ENCODE results near the gene MPP3.

Gene MPP3

DNA sequence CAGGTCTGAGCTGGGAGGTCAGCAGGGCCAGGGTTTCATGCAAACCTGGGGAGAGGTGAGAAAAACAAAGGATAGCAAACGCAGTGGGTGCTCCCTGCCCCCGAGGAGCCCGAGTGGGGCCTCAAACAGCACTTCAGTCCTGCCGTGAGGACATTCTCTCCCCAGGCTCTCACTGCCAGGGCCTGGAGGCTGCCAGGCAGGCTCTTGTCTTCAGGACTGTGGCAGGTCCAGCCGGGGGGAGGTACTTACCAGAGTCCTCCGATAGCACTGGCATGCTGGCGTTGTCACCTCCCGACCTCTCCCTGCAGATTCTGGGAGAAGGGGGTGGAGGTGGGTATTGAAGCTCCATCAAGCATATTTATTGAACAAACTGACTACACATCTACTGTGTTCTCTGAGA, 1.3 kb downstream of the MPP3 start:
- no peak for DNase-seq

DNA sequence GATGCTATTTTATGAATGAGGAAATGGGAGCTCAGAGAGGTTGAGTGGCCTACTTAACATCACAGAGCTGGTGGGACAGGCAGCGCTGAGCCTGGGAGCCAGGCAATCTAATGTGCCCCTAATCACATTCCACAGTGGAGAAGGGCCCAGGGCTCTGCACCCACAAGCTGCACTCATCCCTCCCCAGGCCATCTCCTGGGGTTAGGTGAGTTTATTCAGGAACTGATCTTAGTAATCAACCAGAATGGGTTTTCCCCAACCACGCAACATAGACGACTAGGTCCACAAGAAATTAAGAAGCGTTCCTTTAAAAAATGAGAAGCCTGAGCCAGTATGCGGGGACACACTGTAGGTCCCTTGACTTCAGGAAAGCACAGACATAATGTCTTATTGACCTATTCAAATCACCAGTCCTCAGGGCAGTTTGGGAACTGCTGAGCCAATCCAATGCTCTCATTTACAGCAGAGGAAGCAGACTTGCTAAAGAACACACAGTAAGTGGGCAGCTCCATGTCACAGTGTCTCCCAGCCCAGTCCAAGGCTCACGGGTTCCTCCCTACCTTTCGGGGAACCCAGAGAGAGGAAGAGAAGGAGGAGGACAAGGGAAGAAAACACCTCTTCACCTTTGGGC, 2.3 kb downstream of the MPP3 start:
- DNase-seq = no peak

DNA sequence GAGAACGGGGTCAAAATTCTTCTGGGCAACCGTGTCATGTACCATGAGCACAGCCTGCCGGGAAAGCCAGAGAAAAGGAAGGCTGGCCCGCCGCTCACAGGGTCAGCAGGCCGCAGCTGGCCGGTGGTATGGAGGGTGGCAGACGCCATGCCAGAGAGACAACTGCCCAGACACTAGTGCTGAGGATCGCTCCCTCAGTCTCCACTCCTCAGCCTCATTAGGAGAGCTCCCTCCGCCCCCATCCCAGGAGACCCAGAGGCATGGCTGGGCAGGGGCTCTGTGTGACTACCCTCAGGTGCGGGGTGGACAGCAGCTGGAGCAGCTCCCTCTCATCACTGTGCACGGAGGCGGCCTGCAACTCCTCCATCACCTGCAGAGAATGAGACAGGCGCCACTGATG, 3.2 kb downstream of the MPP3 start:
- no peak for DNase-seq

DNA sequence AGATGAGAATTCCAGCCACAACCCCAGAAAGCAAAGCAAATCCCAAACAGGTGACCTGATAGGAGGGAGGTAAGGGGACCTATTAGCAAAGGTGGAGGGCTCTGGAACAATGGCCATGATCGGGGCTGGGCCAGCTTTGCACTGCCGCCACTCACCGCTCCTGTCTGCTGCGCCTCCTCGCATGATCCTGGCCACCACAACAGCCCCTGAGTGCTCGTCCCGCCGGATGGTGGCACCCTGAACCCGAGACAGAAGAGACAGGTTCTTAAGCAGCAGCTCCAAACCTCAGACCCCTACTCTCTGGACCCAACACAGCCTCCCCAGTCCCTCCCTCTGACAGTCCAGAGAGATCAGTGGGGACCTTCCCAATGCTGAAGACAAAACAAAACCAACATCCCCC, 5.3 kb downstream of the MPP3 start:
- DNase-seq = no peak

DNA sequence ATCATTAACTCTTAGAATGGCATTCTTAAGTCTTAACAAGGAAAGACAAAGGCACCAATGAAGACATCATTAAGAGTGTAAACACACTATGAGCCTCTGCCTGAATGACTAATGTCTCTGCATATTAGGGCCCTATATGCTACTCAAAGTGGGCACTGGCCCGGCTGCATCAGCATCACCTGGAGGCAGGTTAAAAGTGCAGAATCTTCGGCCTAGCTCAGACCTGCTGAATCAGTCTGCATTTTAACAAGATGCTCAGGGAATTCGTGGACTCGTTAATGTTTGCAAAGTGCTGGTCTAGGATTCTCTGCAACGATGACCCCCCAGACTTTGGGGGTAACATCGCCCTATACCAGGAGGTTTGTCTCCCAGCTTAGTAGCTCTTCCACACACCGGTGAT, 6.7 kb downstream of the MPP3 start:
- DNase-seq = no peak

DNA sequence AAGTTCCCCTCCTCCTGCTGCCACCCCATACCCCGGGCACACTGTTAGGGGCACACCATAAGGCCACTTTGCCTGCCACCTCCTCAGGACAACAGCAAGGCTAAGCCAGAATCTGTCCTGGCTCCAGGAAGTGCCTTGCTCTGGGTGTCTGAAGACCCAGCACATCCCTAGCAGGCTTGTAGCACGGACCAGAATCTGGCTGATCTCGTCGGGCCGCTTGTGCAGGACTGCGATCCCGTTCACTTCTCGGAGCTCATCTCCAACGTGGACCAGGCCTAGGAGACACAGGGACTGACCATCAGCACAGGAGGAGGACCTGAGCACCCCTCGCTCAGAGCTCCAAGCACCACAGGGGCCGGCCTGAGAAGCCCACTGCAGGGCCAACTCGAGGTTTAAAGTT, 7.4 kb downstream of the MPP3 start:
- no peak for DNase-seq

DNA sequence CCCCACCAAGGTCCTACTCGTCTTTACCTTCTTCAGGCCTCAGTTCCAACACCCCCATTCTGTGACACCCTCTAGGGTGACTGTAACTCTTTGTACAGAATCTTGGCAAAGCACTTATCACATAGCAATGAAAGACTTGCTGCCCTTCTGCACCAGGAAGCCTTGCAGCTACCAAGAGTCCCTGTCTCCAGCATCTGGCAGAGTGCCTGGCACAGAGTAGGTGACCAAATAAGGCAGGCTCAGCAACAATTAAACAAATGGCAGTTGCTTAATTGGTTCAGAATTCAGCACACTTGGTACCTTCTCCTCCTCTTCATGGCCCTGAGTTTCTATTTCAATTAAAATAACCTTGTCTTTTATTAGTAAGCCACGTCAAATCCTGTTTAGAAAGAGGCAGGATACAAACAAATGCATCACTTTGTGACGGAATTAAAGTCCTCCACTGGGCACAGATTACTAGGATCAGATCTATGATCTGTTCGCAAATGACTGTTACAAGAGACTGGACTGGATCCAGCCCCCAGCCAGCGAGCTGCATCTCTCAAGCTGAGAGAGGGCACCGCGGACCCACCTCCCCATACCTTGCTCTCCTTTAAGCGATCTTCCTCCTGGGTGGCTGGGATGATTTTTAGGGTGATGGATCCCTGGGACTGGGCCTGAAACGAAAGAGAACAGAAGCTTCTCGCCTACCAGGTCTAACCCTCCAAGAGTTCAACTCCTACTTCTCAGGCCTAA, 9.4 kb downstream of the MPP3 start:
- no peak for DNase-seq

DNA sequence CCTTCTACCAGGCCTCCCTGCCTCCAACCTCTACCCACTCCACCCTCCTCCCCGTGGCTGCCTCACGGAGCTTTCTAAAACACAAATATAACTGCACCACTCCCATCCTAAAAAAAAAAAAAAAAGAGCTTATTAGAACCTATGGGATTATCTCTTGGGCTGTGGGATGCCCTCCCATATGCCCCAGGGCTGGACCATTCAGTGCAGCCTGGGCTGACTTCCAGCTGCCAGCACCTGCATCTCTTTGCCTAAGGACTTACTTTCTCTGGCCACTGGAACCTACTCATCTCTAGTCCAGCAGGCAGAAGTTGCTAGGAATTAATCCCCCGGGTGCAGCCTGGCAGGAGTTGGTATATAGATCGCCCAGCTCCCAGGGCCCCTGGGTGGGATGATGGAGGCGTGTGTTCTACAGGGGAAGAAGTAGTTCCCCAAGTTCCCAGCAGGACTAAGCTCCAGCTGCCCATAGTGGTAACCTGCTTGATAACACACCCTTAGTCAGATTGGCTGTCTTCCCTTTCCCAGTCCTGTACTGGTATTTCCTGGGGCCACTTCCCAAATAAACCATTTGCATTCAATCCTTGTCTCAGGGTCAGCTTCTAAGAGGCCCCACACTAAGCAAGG, 10.3 kb downstream of the MPP3 start:
- DNase-seq = no peak

DNA sequence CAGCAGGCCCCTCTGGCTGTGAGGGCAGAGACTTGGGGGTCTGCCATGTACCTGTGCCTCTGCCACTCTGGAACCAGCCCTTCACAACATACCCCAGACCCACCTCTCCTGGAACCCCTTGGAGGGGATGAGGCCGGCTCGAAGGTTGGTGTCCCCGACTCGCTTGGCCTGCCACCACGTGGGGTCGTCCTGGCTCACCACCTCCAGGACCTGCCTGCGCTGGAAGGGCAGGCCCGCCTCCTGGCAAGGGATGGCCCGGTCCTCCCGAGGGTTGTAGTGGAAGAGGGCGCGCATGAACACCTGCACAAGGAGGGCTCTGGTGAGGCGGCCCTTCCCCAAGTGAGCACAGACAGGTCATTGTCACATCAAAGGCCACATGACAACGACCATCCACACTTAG, 12.2 kb downstream of the MPP3 start:
- no peak for DNase-seq

DNA sequence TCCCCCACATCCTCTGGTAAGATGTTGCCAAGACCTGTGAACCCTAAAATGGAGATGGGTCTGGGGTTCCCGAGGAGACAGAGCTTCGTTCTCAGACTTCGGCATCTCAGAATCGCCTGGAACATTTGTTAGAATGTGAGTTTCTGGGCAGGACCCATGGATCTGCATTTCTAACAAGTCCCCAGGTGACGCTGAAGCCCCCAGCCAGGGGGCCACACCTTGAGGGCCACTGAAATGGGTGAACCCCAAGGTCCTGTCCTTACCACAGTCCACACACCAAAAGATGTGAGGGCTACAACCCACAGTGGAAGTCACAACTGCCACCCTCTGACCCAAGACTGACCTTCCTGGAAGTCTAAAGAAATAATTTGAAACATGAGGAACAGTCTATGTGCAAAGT, 14.0 kb downstream of the MPP3 start:
- DNase-seq = no peak

DNA sequence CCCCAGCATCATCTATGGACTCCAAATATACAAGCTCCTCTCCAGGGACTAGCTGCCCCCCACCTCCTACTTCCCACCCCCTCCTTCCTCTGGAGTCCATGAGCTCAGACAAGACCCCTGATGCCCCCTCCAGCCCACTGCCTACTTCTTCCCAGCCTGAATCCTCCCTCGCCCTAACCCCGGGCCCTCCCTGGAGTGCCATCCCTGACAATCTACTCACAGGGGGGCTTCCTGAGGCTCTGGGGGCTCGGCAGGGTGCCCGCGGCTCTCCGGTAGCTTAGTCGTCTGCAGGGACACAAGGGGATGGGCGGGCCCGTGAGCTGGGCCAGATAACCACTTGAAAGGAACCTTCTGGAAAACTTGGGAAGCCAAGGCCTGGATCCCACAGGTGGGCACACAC, 15.1 kb downstream of the MPP3 start:
- DNase-seq = no peak

DNA sequence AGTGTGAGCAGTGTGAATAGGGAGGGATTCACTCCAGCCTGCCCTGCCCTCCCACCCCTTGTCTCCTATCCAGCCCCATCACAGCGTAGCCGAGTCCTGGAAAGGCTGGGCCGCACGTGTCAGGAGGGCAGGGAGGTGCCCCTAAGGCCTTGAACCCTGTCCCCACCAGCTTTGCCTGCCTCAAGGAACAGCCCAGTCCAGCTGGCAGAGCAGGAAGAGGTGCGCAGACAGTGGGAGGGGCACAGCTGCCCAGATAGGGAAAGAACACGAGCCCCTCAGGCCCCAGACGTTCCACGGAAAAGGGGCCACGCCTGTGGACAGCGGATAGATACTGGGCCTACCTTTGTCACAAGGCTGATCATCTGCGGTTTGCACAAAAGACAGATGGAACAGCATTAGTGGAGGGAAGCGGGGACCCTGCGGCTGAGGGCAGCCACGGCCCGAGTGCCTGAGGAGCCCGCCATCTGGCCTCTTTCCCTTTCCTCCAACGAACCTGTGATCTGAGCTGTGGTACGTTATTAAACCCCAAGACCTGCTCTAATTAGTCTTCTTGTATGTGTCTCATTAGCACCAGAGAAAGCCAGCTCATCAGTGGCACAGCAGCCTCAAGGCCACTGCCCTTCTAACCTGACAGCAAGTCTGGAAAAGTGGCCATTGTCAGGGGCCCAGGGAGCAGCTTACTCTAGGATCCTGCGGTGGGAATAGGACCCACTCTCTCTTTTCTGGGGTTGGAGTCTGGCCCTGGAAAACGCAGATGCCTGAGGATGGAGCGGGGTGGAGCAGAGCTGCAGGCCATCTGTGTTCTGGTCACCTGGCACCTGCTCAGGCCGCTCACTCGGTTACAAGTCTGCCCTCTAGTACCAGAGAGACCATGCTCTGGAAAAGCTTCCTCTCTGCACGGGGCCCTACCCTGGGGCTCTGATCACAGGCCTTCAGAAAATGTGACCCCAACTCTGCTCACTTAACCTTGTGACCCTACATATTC, 16.3 kb downstream of the MPP3 start:
- no peak for DNase-seq

DNA sequence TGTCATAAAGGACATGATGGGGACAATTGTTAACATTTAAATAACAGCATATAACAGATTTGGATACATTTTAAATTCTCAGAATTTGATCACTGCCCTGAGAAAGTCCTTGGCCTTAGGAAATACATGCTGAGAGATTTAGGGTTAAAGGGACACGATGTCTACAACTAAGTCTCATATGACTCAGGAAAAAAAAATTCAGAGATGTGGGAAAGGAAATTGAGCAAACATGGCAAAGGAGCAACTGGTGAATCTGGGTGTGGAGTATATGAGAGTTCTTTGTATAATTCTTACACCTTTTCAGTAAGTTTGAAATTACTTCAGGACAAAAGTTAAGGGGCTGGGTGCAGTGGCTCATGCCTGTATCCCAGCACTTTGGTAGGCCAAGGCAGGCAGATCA, 18.2 kb downstream of the MPP3 start:
- DNase-seq = no peak

DNA sequence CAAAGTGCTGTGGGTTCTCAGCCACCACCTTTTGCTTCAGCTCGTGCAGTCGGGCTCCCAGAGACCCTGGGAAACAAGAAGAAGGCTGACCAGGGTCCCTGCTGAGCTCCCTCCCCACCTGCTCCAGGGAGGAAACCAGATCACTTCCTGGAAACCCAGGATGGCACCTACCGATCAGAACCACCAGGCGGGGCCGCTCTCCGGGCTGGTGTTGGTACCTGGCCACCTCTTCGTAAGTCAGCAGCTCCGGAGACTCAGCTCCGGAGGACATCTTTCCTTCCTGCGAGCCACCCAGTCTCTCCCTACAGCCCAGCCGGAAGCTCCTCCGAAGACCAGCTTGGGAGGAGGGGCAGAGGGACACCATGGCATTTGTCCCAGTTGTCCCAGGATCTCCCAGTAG, 18.9 kb downstream of the MPP3 start:
- DNase-seq = no peak

DNA sequence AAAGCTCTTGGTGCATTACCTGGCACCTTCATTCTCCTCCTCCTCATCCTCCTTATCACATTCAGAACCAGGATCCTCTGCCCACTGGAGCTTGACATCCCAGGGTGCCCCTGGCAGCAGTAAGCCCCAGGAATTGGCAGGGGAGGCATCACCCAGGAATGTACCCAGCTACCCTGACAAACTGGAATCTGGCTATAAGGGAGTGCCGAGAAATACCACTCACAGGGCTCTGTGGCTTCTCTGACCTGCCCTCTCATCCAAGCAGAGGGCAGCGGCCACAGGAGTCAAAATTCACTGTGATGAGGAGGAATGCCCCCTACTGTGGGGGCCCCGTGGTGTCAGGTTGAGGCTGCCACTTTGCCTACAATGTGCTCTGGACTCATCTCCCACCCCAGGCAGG, 19.6 kb downstream of the MPP3 start:
- no peak for DNase-seq

DNA sequence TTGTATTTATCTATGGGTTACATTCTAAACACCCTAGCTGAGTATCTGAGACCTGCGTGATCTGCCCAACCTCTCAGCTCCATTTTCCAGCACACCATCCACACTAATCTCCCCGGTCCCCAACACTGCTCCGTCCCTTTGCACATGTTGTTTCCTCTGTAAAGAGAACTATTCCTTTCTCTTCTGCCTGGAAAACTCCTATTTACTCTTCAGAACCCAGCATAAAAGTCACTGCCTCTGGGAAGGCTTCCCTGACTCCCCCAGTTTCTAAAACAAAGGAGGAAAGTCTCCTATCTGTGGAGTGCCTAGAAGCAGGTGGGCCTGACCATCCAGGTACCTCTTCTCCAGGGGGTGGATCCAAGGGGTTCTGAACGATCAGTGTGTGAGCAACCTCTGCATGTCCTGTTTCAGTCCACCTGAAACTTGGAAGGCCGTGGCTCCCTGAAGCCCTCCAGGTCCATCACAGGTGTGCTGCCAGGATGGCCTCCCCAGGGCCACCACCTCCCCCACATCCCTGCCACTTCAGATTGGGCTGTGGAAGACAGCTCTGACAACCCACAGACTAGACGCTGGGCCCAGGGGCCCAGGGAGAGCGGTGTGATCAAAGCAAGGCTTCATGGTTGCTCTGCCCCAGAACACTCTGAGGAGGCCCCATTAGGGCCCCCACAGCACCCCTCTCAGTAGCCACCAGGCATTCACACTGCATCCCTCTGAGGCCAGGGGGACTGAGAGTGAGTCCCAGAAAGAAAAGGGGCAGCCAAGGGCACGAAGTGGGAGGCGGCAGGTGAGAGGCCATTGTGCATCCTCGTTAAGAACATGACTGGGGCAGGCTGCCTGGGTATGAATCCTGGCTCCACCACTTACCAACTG, 20.3 kb downstream of the MPP3 start:
- DNase-seq = no peak

DNA sequence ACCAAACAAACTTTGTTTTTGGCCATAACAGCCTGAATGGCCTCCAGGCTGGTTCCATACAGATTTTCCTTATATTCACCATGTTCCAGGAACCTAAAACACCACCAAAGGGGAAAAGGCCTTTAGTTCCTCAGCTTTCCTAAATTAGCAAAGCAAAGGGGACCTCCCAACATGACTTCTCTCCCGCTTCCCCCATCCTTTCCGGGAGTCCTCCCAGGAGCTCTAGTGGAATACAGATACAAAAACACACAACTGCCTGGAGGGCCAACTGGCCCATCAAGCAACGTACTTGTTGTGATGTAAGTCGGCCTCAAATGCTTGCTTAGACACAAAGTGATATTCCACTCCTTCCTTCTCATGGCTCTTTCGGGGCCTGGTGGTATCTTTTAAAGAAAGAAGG, 22.1 kb downstream of the MPP3 start:
- DNase-seq = no peak

DNA sequence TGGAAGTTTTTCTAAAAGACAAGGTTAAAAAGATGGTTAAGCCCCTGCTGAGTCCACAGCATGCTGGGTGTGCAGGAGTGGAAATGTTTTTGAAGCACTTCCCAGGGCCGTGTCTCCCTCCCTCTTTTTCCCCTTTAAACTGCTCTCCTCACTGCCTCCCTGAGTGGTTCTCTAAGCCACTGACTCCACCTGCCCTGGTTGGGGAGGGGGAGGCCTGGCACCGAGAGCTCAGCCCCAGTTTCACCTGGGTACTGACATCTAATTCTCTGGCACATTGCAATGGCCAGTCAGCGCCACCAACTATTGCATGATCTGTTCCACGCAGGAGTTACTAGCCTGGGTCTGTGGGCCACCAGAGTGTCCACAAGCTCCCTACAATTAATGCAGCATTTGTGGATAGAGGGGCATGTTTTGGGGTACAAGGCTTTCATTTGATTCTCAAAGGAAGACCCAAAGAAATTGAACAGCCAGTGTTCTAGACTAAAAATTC, 22.7 kb downstream of the MPP3 start:
- DNase-seq = no peak

DNA sequence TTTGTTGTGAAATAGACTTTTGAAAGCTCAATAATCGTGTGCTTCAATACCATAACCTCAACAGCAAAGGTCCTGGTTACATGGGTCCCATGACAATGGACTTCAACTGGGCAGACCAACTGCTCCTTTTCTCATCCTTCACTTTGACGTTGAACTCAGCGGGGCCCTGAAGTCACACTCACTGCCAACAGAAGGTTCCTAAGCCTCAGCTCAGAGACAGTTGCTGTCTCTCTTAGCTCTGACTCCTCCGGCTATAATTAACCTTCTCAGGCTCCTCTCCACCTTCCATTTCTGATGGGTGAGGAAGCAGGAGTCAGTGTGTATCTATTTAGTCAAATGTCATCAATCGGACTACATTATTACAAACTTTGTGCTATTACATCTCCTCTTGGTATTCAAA, 23.8 kb downstream of the MPP3 start:
- DNase-seq = no peak

DNA sequence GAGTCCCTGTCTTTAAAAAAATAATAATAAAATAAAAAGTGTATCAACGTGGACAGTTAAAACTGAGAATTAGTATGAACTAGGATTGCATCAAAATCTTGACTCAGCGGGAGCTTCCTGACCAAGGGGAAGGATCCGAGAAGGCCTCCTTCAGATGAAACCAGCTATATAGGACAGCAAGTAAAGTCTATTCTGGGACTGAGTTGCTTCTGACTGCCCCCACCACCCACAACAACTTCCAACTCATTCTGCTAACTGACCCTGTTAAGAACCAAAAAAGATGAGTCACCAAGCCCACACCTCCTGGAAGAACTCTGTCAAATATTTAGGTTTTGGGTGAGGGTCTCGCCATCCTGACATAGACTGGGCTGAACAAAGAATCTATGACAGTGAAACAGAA, 24.9 kb downstream of the MPP3 start:
- DNase-seq = no peak

DNA sequence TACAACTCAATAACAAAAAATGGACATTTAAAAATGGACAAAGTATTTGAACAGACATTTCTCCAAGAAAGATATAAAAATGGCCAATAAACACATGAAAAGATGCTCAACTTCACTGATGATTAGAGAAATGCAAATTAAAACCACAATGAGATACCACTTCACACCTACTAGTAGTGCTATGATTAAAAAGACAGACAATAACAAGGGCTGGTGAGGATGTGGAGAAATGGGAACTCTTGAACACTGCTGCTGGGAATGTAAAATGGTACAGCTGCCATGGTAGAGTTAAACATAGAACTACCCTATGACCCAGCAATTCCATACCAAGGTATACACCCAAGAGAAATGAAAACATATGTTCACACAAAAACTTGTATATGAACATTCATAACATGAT, 27.8 kb downstream of the MPP3 start:
- no peak for DNase-seq

DNA sequence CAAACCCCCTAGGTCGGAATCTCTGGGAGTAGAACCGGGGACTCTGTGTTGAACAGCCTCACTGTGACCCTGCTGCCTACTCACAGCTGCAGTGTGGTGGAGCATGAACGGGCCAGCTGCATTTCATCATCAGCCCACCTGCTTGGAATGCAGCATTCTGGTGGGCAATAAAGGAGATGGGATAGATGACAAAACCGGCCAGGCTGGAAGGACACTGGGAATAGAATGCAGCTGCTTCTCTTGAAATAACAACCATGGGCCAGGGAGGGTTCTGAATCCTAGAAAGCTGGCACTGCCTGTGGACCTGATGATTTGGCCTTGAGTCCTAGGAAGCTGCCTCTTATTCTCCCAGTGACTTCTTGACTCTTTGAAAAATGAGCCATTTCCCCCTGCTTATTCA, 29.2 kb downstream of the MPP3 start:
- no peak for DNase-seq
